HepG2 (cell line): ENCODE results near the gene NAV1. TPM values are rescaled to one million over a fixed set of nuclear protein-coding genes. Genes with fewer than 3 reads are reported as not detected.

Source experiments
- CCDC6 ChIP-seq: sonication (generic); formaldehyde crosslinking; IDR thresholded peaks from 2 replicates; pipeline ENCODE4 v1.8.1; 2022; ENCODE audit warnings: mild to moderate bottlenecking, missing genetic modification reagents, moderate library complexity
- DPF2 ChIP-seq: sonication (generic); formaldehyde crosslinking; IDR thresholded peaks from 2 replicates; pipeline ENCODE4 v1.4.0; 2020; ENCODE audit warnings: mild to moderate bottlenecking, low read depth, missing genetic modification reagents, borderline replicate concordance
- EED ChIP-seq: sonication (generic); formaldehyde crosslinking; IDR thresholded peaks from 2 replicates; pipeline ENCODE4 v1.5.0; 2020; ENCODE audit warnings: mild to moderate bottlenecking, missing genetic modification reagents
- FOXO1 ChIP-seq: sonication (generic); formaldehyde crosslinking; IDR thresholded peaks from 2 replicates; pipeline ENCODE4 v1.4.0; 2020; ENCODE audit warnings: missing genetic modification reagents
- HNF4G ChIP-seq, 2 experiments: sonication (generic) in 1 of 2; formaldehyde crosslinking in 1 of 2; IDR thresholded peaks; 2 replicates each; pipeline versions ENCODE4 v1.4.0 to v1.6.1; 2011 to 2020; ENCODE audit warnings: borderline replicate concordance in 2 of 2, low read depth in 2 of 2, mild to moderate bottlenecking in 2 of 2, low read length in 1 of 2, missing genetic modification reagents in 1 of 2, moderate library complexity in 1 of 2
- KAT7 ChIP-seq: IDR thresholded peaks from 2 replicates; pipeline ENCODE4 v1.6.1; 2018; ENCODE audit warnings: borderline replicate concordance, missing compliant biosample characterization
- KDM5B ChIP-seq: sonication (generic); formaldehyde crosslinking; IDR thresholded peaks from 2 replicates; pipeline ENCODE4 v1.4.0; 2020; ENCODE audit warnings: missing genetic modification reagents, mild to moderate bottlenecking, borderline replicate concordance
- NR2F2 ChIP-seq: IDR thresholded peaks from 2 replicates; pipeline ENCODE4 v1.6.1; 2012; ENCODE audit warnings: low read depth, inconsistent platforms, borderline replicate concordance
- PAXIP1 ChIP-seq: sonication (generic); formaldehyde crosslinking; conservative IDR thresholded peaks from 2 replicates; pipeline ENCODE4 v1.4.0; 2020; ENCODE audit warnings: mild to moderate bottlenecking, missing genetic modification reagents, moderate library complexity
- SNAI1 ChIP-seq: sonication (generic); formaldehyde crosslinking; IDR thresholded peaks from 2 replicates; pipeline ENCODE4 v1.5.0; 2020; ENCODE audit warnings: mild to moderate bottlenecking, missing genetic modification reagents, borderline replicate concordance
- SNAPC2 ChIP-seq: sonication (generic); formaldehyde crosslinking; IDR thresholded peaks from 2 replicates; pipeline ENCODE4 v1.8.1; 2022; ENCODE audit warnings: mild to moderate bottlenecking, missing genetic modification reagents
- ZBTB4 ChIP-seq: sonication (generic); formaldehyde crosslinking; IDR thresholded peaks from 2 replicates; pipeline ENCODE4 v1.4.0; 2020; ENCODE audit warnings: missing genetic modification reagents, mild to moderate bottlenecking, borderline replicate concordance
- ZMYM4 ChIP-seq: sonication (generic); formaldehyde crosslinking; IDR thresholded peaks from 2 replicates; pipeline ENCODE4 v1.8.1; 2023; ENCODE audit warnings: mild to moderate bottlenecking, missing genetic modification reagents
- ZSCAN5A ChIP-seq: sonication (generic); formaldehyde crosslinking; IDR thresholded peaks from 2 replicates; pipeline ENCODE4 v1.8.0; 2022; ENCODE audit warnings: mild to moderate bottlenecking, missing genetic modification reagents, borderline replicate concordance
- polyA plus RNA-seq, 8 experiments: library from polyadenylated mRNA; depleted of rRNA in 3 of 8; stranded (reverse) in 7 of 8; unstranded in 1 of 8; fragments of >200 nt; fragmentation: Illumina TruSeq in 4 of 8; extraction: Trizol in 4 of 8; gene quantifications; 2 replicates each; pipeline versions ENCODE4 v1.2.1 to v1.2.3, GENCODE V29; 2011 to 2016; ENCODE audit warnings: low read depth in 4 of 8, missing spikeins in 1 of 8, mixed read lengths in 1 of 8; ENCODE audit not compliant: insufficient read depth in 1 of 8
- total RNA-seq, 5 experiments: library from RNA; depleted of rRNA; stranded (reverse); fragments of >200 nt; fragmentation: Illumina TruSeq; extraction: Trizol; gene quantifications; 2 replicates each; pipeline ENCODE4 v1.2.3, GENCODE V29; 2016; ENCODE audit warnings: low read depth in 1 of 5

The NAV1 gene
- total and polyA plus RNA-seq, 2 of the 13 experiments (the other 11 are each of a cell fraction or from before 2014, with no cell fraction given) = not detected

- TF ChIP-seq EED (CRISPR knock-in tag) (no peak), ZBTB4 (0 out of 2 replicates have a peak, but pooled peaks have one; percentile 16), HNF4G (IDR thresholded peaks at IDR 0.05; ENCODE audit: borderline replicate concordance, low read depth, low read length) (peak; percentile 75), HNF4G (CRISPR knock-in tag; IDR thresholded peaks at IDR 0.05; ENCODE audit: borderline replicate concordance, low read depth) (no peak; the same call in 1 of the 2 replicates), ZMYM4 (peak; percentile 18; the same call in 1 of the 2 replicates), PAXIP1 (CRISPR knock-in tag) (peak; percentile 88), KDM5B (CRISPR knock-in tag) (peak; percentile 35; the same call in 1 of the 2 replicates), SNAPC2 (CRISPR knock-in tag) (0 out of 2 replicates have a peak, but pooled peaks have one; percentile 47), SNAI1 (CRISPR knock-in tag) (no peak), FOXO1 (peak; percentile 78), NR2F2 (0 out of 2 replicates have a peak, but pooled peaks have one; percentile 60), ZSCAN5A (CRISPR knock-in tag) (0 out of 2 replicates have a peak, but pooled peaks have one; percentile 24), CCDC6 (CRISPR knock-in tag) (peak; percentile 59; the same call in 1 of the 2 replicates), DPF2 (CRISPR knock-in tag) (0 out of 2 replicates have a peak, but pooled peaks have one; percentile 21), KAT7 (CRISPR knock-in tag) (no peak)
Measured at GRCh38 chr1:201495551-201496295, 43.2 kb upstream of the NAV1 start (continued).
